GM18873 (cell line): ENCODE measurements around the gene EPB41L3.
"Not testable (repeated sequence)": the region's sequence is repeated elsewhere in the genome, so short reads cannot be mapped to it uniquely, and the experiment has no call there.

ENCODE experiments used
- ATAC-seq: cut with Tn5 transposase; IDR thresholded peaks from one replicate; pipeline ENCODE4 v1.9.1; 2021; ENCODE audit warnings: mild to moderate bottlenecking, moderate library complexity, moderate number of reproducible peaks; ENCODE audit not compliant: unreplicated experiment, low FRiP score

The EPB41L3 gene

GRCh38 chr18:5503740-5504139, 40.1 kb downstream of the EPB41L3 start:
- no peak for ATAC-seq

DNA sequence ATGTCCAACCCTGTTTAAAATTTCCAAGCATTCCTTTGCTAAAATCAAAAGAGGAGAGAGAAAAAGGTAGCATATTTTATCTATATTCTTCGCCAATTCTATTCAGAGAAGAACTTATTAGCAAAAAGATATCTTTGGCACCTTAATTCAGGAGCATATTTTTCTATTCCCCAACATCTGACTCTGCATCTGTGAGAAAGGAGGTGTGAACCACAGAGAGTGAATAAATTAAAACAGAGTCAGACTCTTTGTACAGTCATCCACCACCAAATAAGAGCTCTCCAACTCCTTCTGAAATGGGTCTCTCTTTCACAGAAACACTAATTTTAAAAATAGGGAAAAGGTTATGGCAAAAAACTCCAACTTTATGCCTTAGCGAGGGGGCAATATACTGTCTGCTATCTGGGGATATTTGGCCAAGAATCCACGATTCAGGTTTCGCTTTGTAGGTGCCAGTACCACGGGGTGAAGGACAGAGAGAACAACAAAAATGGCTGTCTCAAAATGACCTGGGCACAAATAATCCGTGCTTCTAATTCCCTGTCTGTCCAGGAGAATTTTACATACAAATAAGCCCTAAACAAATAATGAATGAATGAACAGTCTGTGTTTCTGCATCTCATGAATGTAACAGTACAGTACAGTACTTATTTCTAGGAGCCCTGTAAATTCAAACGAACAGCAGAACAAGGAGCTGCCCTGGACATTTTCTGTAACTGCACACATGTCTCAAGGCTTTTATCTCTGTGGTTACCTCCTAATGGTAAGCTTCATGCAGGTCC, 43.4 kb downstream of the EPB41L3 start:
- no peak for ATAC-seq

DNA sequence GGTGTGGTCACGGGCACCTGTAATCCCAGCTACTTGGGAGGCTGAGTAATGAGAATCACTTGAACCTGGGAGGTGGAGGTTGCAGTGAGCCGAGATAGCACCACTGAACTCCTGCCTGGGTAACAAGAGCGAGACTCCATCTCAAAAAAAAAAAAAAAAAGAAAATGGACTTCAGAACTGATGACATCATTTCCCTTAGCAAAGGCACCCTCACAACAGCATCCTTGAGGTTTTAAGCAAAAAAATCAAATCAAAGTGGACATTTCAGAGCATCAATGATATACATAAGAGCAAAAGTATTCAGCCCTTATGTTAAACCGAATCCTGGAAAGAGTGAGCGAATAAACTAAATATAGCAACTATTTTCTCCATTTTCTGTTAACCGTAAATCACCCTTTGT, 45.3 kb downstream of the EPB41L3 start:
- no peak for ATAC-seq

DNA sequence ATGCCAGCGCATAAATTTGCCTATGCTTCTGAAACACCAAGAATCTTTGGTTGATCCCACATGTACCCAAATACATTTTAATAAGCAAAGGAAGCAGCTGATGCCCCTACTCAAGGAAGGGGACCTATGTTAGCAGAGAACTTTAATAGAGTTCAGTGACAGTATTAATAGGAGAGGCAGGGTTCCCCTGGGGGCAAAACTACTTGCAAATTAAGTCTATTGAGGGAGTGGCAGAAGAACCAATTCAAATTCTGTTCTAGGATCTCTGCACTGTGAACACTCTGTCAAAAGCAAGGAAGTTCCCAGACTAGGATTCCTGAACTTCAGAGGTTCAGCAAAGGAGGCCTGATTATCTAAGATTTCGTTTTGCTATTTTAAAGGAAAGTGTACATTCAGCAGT, 47.5 kb downstream of the EPB41L3 start:
- no peak for ATAC-seq

DNA sequence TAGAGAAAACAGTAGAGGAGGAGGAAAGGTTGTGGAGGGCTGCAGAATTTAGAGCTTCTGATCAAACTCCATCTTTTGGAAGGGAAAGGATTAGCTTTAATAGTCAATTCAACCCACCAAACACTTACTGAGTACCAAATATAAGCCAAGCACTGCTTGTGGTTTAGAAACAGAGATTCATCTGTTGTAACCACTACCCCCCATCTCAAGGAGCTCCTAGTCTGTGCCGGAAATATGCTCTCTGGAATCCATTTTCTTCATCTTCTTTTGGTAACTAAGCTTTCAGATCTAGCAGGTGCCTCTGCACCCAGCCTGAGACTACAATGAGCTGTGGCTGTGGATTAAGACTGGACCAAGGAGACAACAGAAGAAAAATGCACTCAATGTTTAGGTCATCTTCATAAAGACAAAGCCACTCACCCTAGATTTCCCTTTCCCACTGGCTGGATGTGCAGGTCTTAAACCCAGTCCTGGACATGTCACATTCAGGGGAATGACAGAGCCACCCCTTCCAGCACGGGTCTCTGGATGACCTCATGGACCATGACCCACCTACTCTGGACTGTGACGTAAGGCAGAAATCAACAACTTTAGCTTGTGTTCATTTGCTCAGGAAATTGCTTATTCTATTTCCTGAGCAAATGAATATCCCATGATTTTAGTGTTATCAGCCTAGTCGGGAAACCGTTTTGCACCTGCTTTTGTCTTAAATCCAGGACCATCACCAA, 52.9 kb downstream of the EPB41L3 start:
- ATAC-seq: no peak

DNA sequence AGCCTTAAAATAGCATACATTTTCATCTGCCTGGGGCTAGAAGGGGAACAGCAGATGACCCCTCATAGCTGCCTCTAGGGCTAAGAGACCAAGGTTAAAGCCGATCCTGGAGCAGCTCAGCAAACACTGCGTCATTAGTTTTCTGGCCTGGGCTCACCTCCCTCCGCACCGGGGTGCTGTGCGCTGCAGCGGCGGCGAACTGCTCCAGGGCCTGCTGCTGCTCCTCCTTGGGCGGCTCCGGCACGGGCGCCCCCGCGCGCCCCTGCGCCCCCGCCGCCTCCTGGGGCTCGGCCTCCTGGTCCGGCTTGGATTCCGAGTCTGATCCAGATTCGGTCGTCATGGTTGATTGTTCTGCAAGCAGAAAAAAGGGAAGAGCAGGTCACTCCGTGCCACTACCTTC, 55.0 kb downstream of the EPB41L3 start:
- ATAC-seq: no peak

DNA sequence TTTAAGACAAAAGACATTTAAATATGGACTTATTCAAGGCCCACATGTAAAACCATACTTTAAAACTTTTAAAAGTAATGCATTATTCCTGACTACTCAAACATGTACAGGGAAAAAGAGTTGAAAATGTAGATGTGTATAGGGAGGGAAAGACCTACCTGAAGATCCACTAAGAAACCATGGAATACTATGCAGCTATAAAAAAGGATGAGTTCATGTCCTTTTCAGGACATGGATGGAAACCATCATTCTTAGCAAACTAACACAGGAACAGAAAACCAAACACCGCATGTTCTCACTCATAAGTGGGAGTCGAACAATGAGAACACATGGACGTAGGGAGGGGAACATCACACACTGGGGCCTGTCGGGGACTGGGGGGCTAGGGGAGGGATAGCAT, 55.8 kb downstream of the EPB41L3 start:
- ATAC-seq: not testable (repeated sequence)

- no peak for ATAC-seq
Measured at GRCh38 chr18:5484526-5484925, 59.3 kb downstream of the EPB41L3 start.

GRCh38 chr18:5481621-5482020, 62.2 kb downstream of the EPB41L3 start:
- ATAC-seq: no peak

DNA sequence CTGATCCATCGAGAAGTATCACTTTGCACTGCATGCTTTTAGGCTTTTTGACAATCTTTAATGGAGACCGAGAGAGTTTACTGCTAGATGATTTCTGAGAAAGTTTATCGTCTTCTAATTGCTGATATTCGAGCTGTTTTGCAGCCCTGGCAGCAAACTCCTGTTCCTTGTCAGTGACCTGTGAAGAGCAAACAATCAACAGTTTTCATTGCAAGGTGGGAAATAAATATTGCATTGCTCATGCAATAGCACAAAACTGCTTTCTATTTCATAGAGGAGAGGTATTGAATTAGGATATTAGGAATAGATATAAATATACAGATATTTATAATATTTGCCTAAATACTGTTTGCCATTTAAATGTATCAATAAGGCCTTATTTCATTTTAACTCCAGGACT, 65.5 kb downstream of the EPB41L3 start:
- no peak for ATAC-seq

DNA sequence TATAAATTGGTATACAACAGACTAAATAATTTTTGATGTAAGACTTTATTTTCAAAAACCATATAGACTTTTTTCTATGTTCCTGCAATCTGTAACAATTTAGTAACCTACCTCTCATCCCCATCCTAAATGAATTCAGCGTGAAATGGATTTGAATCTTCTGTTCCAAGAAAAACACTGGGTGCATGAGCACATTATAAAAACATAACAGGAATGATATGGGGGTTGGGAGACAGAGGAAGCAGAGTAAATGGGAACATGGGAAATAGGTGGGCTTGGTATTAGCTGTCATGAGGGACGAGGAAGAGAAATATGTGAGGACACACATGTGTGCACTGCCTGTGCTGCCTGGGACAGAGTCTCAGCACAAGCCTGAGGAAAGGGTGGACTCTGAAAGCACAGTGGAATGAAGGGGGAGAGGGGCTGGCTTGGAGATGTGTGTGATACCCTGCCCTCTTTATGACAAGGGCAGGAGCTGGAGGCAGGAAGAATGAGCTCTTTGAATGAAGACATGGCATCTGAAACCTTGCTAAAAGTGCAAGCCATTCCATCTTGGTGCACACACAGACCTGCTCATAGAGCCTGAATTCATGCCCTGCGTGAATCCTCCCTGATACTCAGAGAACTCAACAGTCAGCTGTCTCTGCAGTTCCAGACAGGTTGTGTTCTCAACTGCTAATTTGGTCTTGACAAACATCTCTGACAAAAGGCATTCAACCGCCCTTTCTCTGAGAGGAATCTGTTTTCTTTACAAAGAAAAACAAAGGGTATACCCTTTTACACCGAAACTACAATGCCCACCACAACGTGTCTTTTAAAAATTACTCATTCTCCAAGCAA, 66.6 kb downstream of the EPB41L3 start:
- ATAC-seq: no peak

- ATAC-seq: no peak
Measured at GRCh38 chr18:5475267-5475666, 68.5 kb downstream of the EPB41L3 start.

- ATAC-seq: no peak
Measured at GRCh38 chr18:5469340-5469739, 74.5 kb downstream of the EPB41L3 start.

GRCh38 chr18:5468394-5468793, 75.4 kb downstream of the EPB41L3 start:
- no peak for ATAC-seq

DNA sequence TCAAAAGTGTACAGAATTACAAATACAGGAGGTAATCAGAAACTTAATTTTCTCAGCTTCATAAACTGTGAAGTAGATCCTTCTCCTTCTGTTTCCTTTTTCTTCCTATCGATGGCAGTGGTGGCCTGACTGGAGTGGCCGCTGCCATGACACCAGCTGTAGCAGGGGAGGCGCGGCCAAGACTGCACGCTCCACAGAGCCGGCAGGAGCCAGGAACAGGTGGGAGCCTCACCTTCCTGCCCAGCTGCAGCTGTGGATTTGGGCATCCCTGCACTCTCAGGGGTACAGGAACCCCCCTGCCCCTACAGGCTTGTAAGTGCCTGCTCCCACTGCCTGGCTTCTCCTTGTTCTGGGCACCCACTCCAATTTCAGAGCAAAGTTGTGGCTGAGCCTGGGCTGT, 76.1 kb downstream of the EPB41L3 start:
- no peak for ATAC-seq

- ATAC-seq: no peak
Measured at GRCh38 chr18:5466256-5466655, 77.5 kb downstream of the EPB41L3 start.

DNA sequence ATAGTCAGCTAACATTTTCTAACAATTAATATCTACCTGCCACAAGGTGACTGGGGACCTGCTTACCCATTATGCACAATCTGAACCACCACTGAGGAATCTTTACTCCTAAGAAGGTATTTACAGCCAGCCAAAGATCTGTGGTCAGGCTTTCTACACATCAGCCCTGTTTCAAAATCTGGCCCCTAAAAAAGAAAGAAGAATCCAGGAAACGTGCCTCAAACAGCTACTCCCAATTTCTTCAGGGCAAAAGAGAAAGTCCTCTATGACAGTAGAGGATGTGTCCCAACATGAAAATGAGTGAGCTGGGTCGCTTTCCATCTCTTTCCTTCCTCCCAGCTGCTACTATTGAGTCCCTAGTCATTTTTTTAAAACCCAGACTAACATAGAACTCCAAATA, 79.5 kb downstream of the EPB41L3 start:
- ATAC-seq: no peak

- ATAC-seq: no peak
Measured at GRCh38 chr18:5463831-5464230, 80.0 kb downstream of the EPB41L3 start.

DNA sequence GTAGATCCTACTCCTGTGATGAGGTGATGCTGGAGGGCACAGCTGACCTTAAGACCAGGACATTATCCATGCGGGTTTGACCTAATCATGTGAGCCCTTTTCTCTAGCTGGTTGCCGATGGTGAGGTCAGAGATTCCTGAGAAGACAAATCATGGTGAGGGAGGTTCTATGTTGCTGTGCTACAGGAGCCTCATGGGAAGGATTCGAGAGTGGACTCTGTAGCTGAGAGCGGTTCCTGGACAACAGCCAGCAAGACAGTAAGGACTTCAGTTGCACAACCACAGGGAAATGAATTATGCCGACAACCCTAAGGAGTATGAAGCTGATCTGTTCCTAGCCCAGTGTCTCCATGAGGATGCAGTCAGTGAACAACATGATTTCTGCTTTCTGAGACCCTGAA, 80.4 kb downstream of the EPB41L3 start:
- ATAC-seq: no peak

DNA sequence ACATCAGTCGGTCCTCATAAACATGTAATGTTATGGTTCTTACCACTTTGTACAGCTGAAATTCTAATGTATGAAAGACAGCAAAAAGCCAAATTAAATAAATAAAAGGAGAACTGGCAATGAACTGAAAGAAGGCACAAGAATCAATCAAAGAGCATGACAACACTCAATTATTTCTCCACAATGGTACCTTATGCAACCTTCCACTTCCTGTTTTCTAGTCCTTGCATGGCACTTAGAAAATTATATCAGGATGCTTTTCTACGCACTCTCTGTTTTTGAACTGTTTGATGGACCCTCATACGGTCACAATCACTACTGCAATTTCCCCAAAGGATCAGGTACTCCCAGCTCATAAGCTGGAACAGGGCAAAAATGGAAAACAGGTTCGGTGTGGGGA, 81.6 kb downstream of the EPB41L3 start:
- no peak for ATAC-seq

DNA sequence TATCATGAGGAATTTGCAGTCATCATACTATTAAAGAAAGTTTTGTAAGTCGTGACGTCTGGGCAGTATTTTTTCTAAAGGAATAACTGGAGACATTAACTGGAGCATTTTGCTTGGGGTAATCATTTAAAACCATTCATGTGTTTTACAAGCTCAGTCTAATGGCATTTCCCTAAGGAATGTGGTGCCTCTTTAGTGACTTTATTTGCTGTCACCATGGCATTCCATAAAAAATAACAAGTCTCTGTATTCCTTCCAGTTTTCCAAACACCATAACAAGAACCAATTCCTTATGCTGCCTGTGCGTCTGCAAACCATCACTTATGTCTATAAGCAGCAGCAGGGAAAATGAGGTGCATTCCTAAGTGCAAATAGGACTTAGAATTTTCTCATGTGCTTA, 82.8 kb downstream of the EPB41L3 start:
- no peak for ATAC-seq
